HEK293T (cell line): ENCODE measurements around the gene SLTM.

Experiments
- ARNT ChIP-seq: fragments of 450-650 bp; IDR thresholded peaks from 2 replicates; pipeline ENCODE4 v1.6.1; 2017; ENCODE audit warnings: mild to moderate bottlenecking
- BHLHE40 ChIP-seq: fragments of 450-650 bp; IDR thresholded peaks from 2 replicates; pipeline ENCODE4 v1.6.1; 2016; ENCODE audit warnings: mild to moderate bottlenecking, moderate library complexity, borderline replicate concordance
- ELF4 ChIP-seq: fragments of 450-650 bp; IDR thresholded peaks from 2 replicates; pipeline ENCODE4 v1.6.1; 2017; ENCODE audit warnings: antibody characterized with exemption
- FOXA1 ChIP-seq: fragments of 450-650 bp; IDR thresholded peaks from 2 replicates; pipeline ENCODE4 v1.6.1; 2016; ENCODE audit warnings: mild to moderate bottlenecking
- FOXM1 ChIP-seq: fragments of 450-650 bp; IDR thresholded peaks from 2 replicates; pipeline ENCODE4 v1.6.1; 2017; ENCODE audit warnings: mild to moderate bottlenecking, borderline replicate concordance
- HDGF ChIP-seq: fragments of 450-650 bp; IDR thresholded peaks from 2 replicates; pipeline ENCODE4 v1.6.1; 2017; ENCODE audit warnings: antibody characterized with exemption, borderline replicate concordance
- L3MBTL2 ChIP-seq: fragments of 450-650 bp; conservative IDR thresholded peaks from 2 replicates; pipeline ENCODE4 v1.6.1; 2016; ENCODE audit warnings: mild to moderate bottlenecking
- LEF1 ChIP-seq: fragments of 450-650 bp; IDR thresholded peaks from 2 replicates; pipeline ENCODE4 v1.6.1; 2017; ENCODE audit warnings: mild to moderate bottlenecking, borderline replicate concordance
- NFRKB ChIP-seq: fragments of 450-650 bp; IDR thresholded peaks from 2 replicates; pipeline ENCODE4 v1.6.1; 2016; ENCODE audit warnings: mild to moderate bottlenecking, moderate library complexity
- PKNOX1 ChIP-seq: fragments of 450-650 bp; IDR thresholded peaks from 2 replicates; pipeline ENCODE4 v1.6.1; 2016
- SP1 ChIP-seq: fragments of 450-650 bp; IDR thresholded peaks from 2 replicates; pipeline ENCODE4 v1.6.1; 2017
- SUZ12 ChIP-seq: fragments of 450-650 bp; IDR thresholded peaks from 2 replicates; pipeline ENCODE4 v1.6.1; 2016; ENCODE audit warnings: mild to moderate bottlenecking
- TARDBP ChIP-seq: fragments of 450-650 bp; IDR thresholded peaks from 2 replicates; pipeline ENCODE4 v1.6.1; 2016
- ZNF384 ChIP-seq: fragments of 450-650 bp; IDR thresholded peaks from 2 replicates; pipeline ENCODE4 v1.6.1; 2016

GRCh38 chr15:58926823-58927222 is 6.7 kb downstream of the SLTM start:
- no peak for TF ChIP-seq SP1
- TF ChIP-seq BHLHE40: no peak
- TF ChIP-seq SUZ12: no peak
- TF ChIP-seq FOXM1: no peak
- no peak for TF ChIP-seq HDGF
- TF ChIP-seq ELF4: no peak
- no peak for TF ChIP-seq NFRKB
- no peak for TF ChIP-seq PKNOX1
- TF ChIP-seq L3MBTL2: no peak
- no peak for TF ChIP-seq TARDBP
- TF ChIP-seq FOXA1: no peak
- no peak for TF ChIP-seq ARNT
- no peak for TF ChIP-seq ZNF384
- TF ChIP-seq LEF1: no peak
